GDM1 (cell line): ENCODE measurements around the gene NFATC3.

Experiments
- DNase-seq: peaks from one replicate; lab custom pipeline; 2025; lab: John Stamatoyannopoulos, UW

Gene NFATC3

GRCh38 chr16:68233085-68233834, 148.1 kb downstream of the NFATC3 start:
- DNase-seq, result no peak

DNA sequence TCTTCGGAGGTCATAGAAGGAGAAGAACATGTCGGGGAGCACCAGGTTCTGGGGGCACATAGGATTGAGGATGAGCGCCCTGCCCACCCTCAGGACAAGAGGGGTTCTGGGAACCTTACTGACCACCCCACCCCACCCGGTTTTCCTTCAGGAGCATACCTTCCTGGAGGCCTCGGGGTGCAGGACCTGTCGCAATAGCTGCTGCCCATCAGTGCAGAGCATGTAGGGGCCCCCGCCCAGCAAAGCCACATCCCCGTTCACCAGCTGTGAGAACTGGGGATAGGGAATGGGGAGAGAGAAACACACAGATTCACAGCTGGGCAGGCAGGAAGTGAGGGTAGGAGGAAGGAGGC, 148.6 kb downstream of the NFATC3 start:
- no peak for DNase-seq

DNA sequence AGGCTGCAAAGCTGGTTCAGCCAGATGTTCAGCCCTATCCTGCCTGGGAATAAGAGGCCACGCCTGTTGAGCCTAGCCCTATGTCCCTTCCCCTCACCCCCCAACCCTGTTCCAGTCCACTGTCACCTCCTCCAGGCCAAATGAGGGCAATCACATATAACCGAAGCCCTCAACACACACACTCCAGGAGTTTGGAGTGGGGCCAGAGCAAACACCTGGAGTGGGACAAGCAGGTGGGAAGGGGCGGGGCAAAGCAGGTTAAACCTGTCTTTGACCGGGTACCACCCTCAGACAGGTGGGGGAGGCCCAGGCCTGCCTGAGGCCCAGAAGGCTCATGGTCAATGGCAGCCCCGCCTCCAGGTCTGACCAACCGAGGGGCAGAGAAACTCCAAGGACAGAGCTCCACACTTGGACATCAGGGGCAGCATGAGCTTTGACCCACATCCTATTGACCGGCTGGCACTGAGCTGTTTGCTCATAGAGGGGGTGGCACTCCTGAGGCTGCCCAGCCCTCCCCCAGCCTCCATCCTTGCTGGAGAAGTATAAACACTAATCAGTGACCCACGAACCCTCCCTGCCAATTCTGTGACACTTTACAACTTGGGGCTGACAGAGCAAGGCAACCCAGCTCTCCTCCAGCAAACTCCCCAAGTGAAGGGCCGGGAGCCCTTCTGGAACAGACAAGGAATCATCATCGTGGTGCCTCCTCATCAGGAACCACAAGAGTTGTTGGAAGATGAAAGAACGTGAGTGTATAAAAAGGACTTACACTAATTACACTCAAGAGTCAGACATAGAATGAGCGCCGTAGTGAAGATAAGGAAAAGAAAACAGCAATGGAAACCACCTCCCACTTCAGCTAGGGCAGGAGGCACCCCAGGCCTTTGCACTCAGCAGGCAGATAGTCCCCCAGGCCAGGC, 149.3 kb downstream of the NFATC3 start:
- DNase-seq, result no peak

DNA sequence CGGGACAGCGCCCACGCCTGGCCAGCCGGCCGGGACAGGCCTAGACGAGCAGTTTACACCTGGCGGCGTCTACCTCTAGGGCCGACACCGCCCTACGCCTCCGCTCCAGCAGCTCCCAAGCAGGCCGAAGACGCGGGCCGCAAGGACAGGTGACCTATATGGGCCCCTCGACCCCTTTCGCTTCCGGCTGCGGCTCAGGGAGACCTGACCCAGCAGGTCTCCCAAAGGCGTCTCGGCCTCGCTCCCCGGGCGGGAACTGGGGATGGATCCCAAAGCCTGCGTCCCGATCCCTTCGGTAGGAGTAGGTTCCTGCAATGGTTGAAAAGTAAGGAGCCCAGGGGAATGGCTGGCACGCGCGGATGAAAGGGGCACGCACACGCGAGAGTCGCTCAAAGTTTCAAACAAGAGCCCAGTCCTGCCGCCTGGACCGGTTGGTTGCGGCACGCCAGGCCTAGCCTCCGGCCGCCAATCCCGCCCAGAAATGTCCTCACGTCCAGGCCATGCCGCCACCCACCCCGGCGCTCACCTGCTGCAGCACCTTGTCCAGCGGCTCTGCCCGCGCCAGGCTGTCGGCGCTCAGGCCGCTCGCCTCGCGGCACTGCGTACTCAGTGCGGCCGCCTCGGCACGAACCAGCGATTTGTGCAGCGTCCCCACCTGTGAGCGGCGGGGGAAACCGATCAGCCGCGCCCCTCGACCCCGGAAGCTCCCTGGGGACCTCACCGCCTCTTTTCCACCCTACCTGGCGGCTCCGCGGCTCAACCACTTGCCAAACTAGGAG, 150.1 kb downstream of the NFATC3 start:
- DNase-seq, result no peak

DNA sequence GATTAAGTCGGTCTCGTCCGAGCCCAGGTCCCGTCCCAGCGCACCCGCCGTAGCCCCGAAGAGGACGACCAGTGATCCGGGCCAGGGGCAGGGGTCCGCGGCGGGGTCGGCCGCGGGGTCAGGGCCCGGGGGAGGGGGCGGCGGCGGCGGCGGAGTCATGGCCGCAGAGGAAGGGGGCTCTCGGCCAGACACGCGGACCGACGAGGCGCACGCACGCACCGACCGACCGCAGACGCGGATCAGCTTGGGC, 150.6 kb downstream of the NFATC3 start, which contains the start of gene ESRP2:
Gene ESRP2, minus strand, starts transcription at position 241 of the 250 bp plus-strand sequence. Its CDS starts 82 bp downstream, at position 159.
- no peak for DNase-seq

- no peak for DNase-seq
Observed at GRCh38 chr16:68236137-68236825, 151.1 kb downstream of the NFATC3 start.

DNA sequence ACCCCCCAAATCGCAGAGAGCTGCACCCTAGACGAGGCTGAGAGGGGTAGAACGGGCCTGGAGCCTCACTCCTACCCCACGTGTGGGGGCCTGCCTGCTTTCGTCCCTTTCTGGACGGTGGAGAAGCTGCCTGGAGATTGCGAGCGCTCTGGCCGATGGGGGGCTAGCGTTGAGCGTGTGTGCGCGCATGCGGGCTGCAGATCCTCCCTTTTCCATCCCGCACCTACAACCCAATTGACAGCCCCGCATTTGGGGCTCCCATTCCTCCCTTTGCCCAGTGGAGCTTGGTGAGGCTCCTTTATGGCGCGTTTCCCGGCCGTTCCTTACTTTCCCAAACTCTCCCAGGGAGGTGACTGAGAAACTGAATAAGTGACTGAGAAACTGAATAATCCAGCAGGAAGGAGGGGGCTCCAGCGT, 151.7 kb downstream of the NFATC3 start:
- no peak for DNase-seq

GRCh38 chr16:68237243-68238028, 152.3 kb downstream of the NFATC3 start:
- no peak for DNase-seq

DNA sequence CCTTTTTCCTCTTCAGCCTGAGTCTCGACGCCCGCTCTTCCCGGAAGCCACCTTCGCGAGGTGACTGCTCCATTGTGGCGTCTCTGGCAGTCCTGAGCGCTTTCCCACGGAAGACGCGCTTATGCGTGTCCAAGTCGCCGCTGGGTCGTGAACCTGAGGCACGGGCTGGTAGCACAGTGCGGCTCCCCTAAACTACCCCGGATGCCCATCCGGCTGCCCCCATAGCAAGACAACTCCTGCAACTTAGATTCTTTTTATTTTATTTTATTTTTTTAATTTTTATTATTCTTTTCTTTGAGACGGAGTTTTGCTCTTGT, 152.8 kb downstream of the NFATC3 start:
- no peak for DNase-seq

GRCh38 chr16:68242085-68242484, 156.9 kb downstream of the NFATC3 start:
- DNase-seq, result no peak

DNA sequence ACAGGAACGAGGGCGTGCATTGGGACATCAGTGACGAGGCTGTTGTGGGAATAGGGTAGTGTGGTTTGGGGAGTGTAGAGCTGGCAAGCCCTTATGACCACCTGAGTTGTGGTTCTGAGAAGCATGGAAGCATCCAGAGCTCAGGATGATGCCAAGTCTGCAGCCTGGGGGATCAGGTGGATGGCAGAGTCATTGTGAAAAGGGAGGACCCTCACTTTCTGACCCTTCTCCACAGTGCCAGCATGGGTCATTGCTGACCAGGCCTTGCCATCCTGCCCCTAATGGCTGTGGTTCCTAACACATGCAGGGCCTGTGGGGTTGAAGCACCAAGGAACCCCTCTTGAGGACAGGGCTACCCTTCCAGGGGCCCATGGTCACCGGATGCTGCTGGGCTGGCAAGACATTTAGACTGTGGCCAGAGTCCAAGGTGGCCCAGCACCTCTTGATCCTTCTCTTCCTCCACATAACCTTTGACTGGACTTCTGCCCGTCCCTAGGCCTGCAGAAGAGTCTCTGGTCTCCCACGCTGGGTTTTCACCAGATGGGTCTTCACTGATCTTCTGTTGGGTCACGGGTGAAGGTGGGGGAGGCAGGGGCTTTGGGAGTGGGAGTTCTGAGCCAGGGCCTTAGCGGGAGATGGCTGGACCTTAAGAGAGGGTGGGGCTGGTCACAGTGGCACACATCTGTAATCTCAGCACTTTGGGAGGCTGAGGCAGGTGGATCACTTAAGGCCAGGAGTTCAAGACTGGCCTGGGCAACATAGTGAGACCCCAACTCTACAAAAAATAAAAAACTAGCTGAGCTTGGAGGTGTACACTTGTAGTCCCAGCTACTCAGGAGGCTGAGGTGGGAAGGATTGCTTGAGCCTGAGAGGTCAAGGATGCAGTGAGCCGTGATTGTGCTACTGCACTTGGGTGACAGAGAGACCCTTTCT, 158.0 kb downstream of the NFATC3 start:
- DNase-seq, result no peak

GRCh38 chr16:68244481-68244902, 159.3 kb downstream of the NFATC3 start:
- no peak for DNase-seq

DNA sequence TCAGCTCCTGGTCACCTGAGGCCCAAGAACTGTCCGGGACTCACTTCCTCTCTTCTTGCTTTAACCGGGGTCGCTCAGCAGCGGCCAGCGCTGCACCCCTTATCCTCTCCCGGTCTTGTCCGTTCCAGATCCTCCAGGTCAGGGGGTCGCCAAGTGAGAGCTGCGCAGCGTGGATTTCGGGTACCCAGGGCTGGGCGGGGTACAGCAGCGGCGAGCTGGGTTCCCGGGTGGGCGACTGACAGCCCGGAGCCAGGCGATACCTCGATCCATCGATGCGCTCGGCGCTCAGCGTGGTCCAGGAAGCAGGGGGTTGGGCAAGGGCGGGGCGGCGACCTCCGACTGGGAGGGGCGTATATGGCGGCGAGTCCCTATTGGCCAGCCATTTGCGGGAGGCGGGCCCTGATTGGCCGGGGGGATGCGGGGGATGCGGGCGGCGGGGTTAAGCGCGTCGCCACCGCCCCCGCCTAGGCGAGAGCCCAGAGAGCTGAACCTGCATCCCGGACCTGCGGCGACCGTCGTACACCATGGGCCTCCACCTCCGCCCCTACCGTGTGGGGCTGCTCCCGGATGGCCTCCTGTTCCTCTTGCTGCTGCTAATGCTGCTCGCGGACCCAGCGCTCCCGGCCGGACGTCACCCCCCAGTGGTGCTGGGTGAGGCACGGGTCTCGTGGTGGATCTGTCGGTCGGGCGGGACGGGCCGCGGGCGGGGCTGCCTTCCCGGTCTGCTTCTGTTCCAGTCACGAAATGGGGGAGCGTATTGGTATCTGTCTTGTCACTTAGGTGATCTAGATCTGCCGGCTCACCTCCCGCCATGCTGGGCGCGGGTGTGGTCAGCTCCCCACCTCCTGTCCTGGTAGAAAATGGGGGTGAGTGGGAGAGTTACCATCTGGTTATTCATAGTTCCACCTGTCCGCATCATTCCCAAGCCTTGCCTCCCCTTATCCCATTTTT, 160.0 kb downstream of the NFATC3 start, which contains the start of gene PLA2G15:
Gene PLA2G15, plus strand, starts transcription at position 471 of the 951 bp plus-strand sequence. Its CDS starts 54 bp downstream, at position 525.
- peak; percentile 76 for DNase-seq

- DNase-seq, result no peak
Observed at GRCh38 chr16:68246121-68246520, 161.0 kb downstream of the NFATC3 start.

DNA sequence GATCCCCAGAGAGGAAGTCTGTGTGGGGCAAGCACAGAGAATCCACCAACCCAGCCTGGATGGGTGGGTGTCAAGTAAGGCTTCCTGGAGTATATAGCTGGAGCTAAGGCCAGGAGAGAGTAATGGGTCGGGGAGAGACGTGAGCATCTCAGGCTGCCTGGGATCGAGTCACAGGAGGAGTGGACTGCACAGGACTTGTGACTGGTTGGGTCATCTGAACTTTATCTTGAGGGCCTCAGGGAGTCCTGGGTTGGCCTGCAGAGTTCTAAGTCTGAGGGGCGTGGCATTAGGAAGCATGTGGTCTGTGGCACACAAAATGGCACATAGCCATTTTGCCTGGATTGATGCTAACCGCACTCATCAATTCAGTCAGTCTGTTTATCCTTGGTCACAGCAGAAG, 161.5 kb downstream of the NFATC3 start:
- DNase-seq, result no peak

DNA sequence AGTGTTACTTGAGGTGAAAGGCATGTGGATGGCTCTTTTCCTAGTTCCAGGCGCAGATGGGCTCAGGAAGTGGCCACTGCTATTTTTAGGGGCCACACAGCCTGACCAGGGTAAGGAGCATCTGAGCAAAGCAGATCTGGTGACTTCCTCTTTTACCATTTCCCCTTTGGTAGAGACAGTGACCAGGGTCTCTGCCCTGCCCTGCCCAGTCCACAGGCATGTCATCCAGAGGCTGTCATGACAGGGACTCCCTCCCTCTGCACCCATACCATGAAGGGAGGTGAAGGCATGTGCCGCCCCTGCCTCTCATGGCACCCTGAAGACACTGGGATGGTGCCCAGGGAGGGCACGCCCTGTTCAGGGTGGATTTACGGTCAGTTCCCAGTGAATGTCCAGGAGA, 162.2 kb downstream of the NFATC3 start:
- DNase-seq, result no peak

GRCh38 chr16:68247932-68248331, 162.8 kb downstream of the NFATC3 start:
- DNase-seq, result no peak

DNA sequence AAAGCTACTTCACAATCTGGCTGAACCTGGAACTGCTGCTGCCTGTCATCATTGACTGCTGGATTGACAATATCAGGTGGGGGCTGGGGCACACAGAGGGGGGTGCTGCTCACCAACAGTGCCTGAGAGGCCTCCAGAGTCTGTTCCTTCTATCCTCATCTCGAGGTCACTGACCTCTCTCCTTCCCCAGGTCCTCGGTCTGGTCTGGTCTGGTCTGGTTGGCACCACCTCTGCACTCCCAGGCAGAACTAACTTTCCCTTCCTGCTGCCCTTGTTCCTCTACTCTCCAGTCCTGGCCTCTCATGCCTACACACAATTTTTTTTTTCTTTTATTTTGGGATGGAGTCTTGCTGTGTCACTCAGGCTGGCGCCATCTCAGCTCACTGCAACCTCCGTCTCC, 164.2 kb downstream of the NFATC3 start:
- no peak for DNase-seq

- no peak for DNase-seq
Observed at GRCh38 chr16:68250951-68251350, 165.8 kb downstream of the NFATC3 start.
